GM12864 (cell line): ENCODE data around the gene SUPT7L.
A peak's percentile ranks its signal among the peaks of the same experiment; 100 is the strongest.

Experiments
- DNase-seq: peaks from one replicate; pipeline ENCODE4 v3.0.0-alpha.2; 2011; ENCODE audit warnings: low read depth
- H3K4me3 ChIP-seq: 2 replicates; pipeline ENCODE4 v1.5.1; 2011; ENCODE audit warnings: mild to moderate bottlenecking, low read depth, low read length, control low read depth
- CTCF ChIP-seq: IDR thresholded peaks from 2 replicates; pipeline ENCODE4 v1.5.1; 2011; ENCODE audit warnings: low read depth, mild to moderate bottlenecking, moderate library complexity, low read length, control low read depth, inconsistent platforms; ENCODE audit errors: missing control alignments

Gene SUPT7L

GRCh38 chr2:27667446-27667845 lies 4.0 kb upstream of the SUPT7L start:
- TF ChIP-seq CTCF: no peak
- DNase-seq: no peak
- no peak overlapping the region for H3K4me3 ChIP-seq

- peak overlapping the region; percentile 92 for H3K4me3 ChIP-seq
- TF ChIP-seq CTCF: no peak
- DNase-seq: no peak
Observed at GRCh38 chr2:27664622-27665363, 1.4 kb upstream of the SUPT7L start.

GRCh38 chr2:27664154-27664574 lies 750 bp upstream of the SUPT7L start:
- TF ChIP-seq CTCF: no peak
- peak overlapping the region; percentile 92 for H3K4me3 ChIP-seq
- no peak for DNase-seq

GRCh38 chr2:27661371-27661770 lies 2.0 kb downstream of the SUPT7L start:
- H3K4me3 ChIP-seq: no peak overlapping the region
- TF ChIP-seq CTCF: no peak
- no peak for DNase-seq

GRCh38 chr2:27655155-27655951 lies 8.1 kb downstream of the SUPT7L start:
- TF ChIP-seq CTCF: no peak
- DNase-seq: no peak
- no peak overlapping the region for H3K4me3 ChIP-seq

GRCh38 chr2:27653397-27653796 lies 10.0 kb downstream of the SUPT7L start:
- H3K4me3 ChIP-seq: no peak overlapping the region
- TF ChIP-seq CTCF: no peak
- no peak for DNase-seq
